ENCODE measurements around the gene C6orf89. TPM values are rescaled to one million over a fixed set of nuclear protein-coding genes. Genes with fewer than 3 reads are reported as not detected.
A peak's percentile ranks its signal among the peaks of the same experiment; 100 is the strongest.
"Not testable (repeated sequence)": the region's sequence is repeated elsewhere in the genome, so short reads cannot be mapped to it uniquely, and the experiment has no call there.

Gene C6orf89
- total RNA-seq, 4 donors from 2014 or later, result 25.6 to 39.1 (median 28.9) TPM

DNA sequence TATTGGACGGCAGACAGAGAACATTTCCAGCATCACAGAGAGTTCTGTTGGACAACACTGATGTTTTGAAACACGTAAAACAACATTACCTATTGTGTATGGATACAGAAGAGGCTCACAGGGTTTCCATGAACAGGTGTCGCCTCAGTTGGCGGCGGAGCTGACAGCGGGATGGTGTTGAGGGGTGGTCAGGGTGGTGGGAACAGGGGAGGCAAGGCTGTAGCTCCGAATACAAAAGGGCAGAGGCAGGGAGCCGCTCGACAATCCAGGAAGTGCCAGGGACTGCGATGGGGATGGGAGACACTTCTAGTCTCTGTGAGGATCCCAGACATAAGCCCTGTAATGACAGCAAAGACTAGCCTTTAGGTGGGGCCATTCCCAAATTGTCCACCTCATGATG, 54.3 kb downstream of the C6orf89 start:
- peak in 1 of 3 donors; percentile 33 for DNase-seq
- no peak for TF ChIP-seq POLR2A (IDR thresholded peaks at IDR 0.05)
- TF ChIP-seq, protein P1, sequence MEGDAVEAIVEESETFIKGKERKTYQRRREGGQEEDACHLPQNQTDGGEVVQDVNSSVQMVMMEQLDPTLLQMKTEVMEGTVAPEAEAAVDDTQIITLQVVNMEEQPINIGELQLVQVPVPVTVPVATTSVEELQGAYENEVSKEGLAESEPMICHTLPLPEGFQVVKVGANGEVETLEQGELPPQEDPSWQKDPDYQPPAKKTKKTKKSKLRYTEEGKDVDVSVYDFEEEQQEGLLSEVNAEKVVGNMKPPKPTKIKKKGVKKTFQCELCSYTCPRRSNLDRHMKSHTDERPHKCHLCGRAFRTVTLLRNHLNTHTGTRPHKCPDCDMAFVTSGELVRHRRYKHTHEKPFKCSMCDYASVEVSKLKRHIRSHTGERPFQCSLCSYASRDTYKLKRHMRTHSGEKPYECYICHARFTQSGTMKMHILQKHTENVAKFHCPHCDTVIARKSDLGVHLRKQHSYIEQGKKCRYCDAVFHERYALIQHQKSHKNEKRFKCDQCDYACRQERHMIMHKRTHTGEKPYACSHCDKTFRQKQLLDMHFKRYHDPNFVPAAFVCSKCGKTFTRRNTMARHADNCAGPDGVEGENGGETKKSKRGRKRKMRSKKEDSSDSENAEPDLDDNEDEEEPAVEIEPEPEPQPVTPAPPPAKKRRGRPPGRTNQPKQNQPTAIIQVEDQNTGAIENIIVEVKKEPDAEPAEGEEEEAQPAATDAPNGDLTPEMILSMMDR (IDR thresholded peaks at IDR 0.05), result no peak
- H3K4me1 ChIP-seq, result no peaks in the 10 kb centered on the region

DNA sequence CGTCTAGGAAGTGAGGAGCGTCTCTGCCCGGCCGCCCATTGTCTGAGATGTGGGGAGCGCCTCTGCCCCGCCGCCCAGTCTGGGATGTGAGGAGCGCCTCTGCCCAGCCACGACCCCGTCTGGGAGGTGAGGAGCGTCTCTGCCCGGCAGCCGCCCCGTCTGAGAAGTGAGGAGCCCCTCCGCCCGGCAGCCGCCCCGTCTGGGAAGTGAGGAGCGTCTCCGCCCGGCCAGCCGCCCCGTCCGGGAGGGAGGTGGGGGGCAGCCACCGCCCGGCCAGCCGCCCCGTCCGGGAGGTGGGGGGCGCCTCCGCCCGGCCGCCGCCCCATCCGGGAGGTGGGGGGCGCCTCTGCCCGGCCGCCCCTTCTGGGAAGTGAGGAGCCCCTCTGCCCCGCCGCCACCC, 55.8 kb downstream of the C6orf89 start:
- not testable (repeated sequence) for H3K36me3 ChIP-seq, H3K27ac ChIP-seq, H3K27me3 ChIP-seq, H3K4me1 ChIP-seq, H3K4me3 ChIP-seq, H3K9me3 ChIP-seq
- DNase-seq, result peak in 1 of 3 donors; percentile 13

More for the DNA sequence above, 54.3 kb downstream of the C6orf89 start:
- H3K36me3 ChIP-seq, result no peaks in the 10 kb centered on the region
- no peaks in the 10 kb centered on the region for H3K9me3 ChIP-seq
- H3K27me3 ChIP-seq, result no peaks in the 10 kb centered on the region
- H3K4me3 ChIP-seq, result no peak overlapping the region
- no peak overlapping the region for H3K27ac ChIP-seq

DNA sequence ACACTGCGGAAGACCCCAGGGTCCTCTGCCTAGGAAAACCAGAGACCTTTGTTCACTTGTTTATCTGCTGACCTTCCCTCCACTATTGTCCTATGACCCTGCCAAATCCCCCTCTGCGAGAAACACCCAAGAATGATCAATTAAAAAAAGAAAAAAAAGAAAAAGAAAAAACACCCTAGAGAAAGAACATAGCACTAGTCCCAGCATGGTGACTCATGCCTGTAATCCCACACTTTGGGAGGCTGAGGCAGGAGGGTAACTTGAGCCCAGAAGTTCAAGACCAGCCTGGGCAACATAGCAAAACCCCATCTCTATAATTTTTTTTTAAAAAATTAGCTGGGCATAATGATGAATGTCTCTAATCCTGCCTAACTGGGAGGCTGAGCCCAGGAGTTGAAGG, 56.6 kb downstream of the C6orf89 start:
- not testable (repeated sequence) for H3K27ac ChIP-seq, H3K9me3 ChIP-seq, DNase-seq, H3K36me3 ChIP-seq, H3K27me3 ChIP-seq, H3K4me1 ChIP-seq, H3K4me3 ChIP-seq

DNA sequence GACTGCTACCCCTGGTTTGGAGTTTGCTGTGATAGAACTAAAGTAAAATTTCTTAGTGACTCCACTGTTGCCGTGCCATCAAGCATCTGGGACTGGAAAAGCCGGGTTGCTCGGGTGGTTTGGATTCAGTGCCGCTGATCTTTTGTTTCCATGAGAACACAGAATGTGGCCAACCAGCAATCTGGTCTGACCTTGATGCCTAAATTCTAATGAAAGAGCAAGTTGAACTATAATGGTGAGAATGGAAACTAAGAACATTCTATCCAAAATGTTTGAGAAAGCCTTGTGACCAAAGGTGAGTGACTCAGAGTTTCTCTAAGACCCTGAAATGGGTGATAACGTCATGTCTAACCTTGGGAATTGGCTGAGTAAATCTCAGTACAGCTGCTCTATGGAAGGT, 58.9 kb downstream of the C6orf89 start:
- H3K36me3 ChIP-seq, result no peaks in the 10 kb centered on the region
- no peaks in the 10 kb centered on the region for H3K27me3 ChIP-seq
- no peaks in the 10 kb centered on the region for H3K9me3 ChIP-seq
- H3K4me1 ChIP-seq, result no peaks in the 10 kb centered on the region
- no peak overlapping the region for H3K4me3 ChIP-seq
- DNase-seq, result peak in 1 of 3 donors; percentile 21
- H3K27ac ChIP-seq, result no peak overlapping the region
- TF ChIP-seq, protein P1 (IDR thresholded peaks at IDR 0.05), result no peak
- TF ChIP-seq POLR2A (IDR thresholded peaks at IDR 0.05), result no peak

DNA sequence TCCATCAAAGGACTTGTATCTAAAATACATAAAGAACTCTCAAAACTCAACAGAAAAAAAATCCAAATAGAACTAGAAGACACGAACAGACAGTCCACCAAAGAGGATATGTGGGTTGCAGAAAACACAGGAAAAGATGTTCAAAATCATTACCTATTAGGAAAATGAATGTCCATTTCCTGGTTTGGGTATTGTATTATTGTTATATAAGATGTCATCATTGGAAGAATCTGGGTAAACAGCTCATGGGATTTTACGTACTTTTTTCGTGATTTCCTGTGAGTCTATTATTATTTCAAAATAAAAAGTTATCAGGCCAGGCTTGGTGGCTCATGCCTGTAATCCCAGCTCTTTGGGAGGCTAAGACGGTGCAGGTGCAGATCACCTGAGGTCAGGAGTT, 59.5 kb downstream of the C6orf89 start:
- Histone ChIP-seq H3K27me3 (no peaks in the 10 kb centered on the region), H3K4me1 (no peaks in the 10 kb centered on the region), H3K36me3 (no peaks in the 10 kb centered on the region), H3K4me3 (no peak overlapping the region), H3K27ac (no peak overlapping the region), H3K9me3 (no peaks in the 10 kb centered on the region)
- TF ChIP-seq, protein P1 (IDR thresholded peaks at IDR 0.05), result no peak
- no peak for TF ChIP-seq POLR2A (IDR thresholded peaks at IDR 0.05)
- DNase-seq, result no peak

DNA sequence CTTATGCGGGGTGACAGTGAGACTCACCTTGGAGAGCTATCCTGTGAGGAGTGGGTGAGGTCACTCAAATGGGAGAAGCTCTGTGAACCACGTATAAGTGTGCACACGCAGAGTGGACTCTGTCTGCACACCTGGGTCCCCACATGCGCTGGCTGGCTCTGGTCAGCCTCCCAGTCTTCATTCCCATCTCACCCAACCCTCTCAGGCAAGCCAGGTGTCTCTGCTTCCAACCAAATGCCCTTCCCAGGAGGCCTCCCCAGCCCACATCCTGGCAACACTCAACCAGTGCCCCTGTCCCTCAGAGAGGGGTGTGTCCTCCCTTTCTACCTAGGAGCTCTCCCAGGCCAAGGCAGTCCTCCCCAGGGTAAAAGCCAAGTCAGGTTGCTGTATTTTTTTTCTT, 60.8 kb downstream of the C6orf89 start:
- H3K36me3 ChIP-seq, result no peaks in the 10 kb centered on the region
- no peaks in the 10 kb centered on the region for H3K27me3 ChIP-seq
- no peak overlapping the region for H3K4me3 ChIP-seq
- DNase-seq, result peak in 1 of 3 donors; percentile 18
- H3K4me1 ChIP-seq, result no peaks in the 10 kb centered on the region
- H3K27ac ChIP-seq, result no peak overlapping the region
- H3K9me3 ChIP-seq, result no peaks in the 10 kb centered on the region
- no peak for TF ChIP-seq POLR2A (IDR thresholded peaks at IDR 0.05)
- TF ChIP-seq, protein P1 (IDR thresholded peaks at IDR 0.05), result no peak

All from Peyer's patch (tissue), 4 donors.